HG03558 (cell line): Measurements from ENCODE around the gene WWC1.

ENCODE experiments used
- ATAC-seq: cut with Tn5 transposase; IDR thresholded peaks from one replicate; pipeline ENCODE4 v1.9.1; 2021; ENCODE audit warnings: moderate number of reproducible peaks; ENCODE audit not compliant: unreplicated experiment; ENCODE audit errors: extremely low read depth

The WWC1 gene

DNA sequence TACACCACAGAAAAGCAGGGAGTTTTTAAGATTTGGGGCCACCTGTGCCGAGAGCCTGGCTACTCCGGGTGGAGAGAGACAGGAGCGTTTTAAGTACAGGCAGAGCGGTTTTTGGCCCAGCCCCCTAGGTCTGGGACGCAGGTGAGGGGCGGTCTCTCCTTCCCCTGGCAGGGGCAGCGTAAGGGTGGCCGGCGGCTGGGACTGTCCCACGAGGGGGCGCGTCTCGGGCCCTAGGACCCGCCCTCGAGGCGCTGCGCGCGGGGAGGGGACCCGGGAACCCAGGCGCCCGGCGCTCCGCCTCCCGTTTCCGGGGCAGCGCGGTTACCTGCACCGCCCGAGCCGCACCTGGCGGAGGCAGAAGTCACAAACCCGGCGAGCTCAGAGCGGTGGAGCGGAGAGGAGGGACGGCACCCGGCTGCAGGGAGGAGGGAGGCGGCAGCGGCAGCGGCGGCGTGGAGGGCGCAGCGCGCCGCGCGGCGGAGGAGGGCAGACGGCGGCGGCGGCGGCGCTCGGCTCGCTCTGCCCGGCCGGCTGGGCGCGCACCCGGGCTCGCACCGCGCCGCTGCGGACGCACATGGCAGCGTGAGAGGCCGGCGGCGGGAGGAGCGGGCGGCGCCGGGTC is at the start of gene WWC1:
TSS of gene WWC1 (plus strand) at position 304 of the 622 bp plus-strand sequence. CDS start 508 bp downstream, outside the sequence.
- ATAC-seq: peak; percentile 54

DNA sequence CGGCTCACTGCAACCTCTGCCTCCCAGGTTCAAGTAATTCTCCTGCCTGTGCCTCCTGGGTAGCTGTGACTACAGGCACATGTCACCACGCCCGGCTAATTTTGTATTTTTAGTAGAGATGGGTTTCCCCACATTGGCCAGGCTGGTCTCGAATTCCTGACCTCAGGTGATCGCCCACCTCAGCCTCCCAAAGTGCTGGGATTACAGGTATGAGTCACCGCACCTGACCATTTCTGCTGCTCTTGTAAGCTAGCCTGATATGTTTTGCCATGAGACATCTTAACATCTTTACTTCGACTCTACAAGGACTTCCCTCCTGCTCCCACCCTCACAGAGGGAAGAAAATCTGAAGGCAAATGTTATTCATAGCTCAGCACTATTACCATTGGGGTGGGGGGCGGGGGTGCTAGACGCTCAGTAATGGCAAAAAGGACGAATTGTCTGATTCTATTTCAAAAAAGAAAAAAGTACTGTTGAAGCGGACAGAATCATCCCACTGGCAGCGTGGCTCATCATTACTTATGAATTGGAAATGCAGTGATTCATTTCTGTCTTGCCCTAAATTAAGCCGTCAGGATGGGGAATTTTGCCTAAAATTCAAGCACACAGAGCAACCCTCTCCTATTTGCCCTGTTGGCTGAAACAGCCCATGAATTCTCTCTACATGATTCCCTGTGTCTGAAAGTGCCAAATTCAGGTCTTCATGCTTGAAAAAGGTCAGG is 46.4 kb upstream of the WWC1 start:
- no peak for ATAC-seq

- no peak for ATAC-seq
Observed at GRCh38 chr5:168249923-168250322, 41.5 kb upstream of the WWC1 start.

GRCh38 chr5:168251259-168251658 is 40.2 kb upstream of the WWC1 start:
- ATAC-seq: no peak

DNA sequence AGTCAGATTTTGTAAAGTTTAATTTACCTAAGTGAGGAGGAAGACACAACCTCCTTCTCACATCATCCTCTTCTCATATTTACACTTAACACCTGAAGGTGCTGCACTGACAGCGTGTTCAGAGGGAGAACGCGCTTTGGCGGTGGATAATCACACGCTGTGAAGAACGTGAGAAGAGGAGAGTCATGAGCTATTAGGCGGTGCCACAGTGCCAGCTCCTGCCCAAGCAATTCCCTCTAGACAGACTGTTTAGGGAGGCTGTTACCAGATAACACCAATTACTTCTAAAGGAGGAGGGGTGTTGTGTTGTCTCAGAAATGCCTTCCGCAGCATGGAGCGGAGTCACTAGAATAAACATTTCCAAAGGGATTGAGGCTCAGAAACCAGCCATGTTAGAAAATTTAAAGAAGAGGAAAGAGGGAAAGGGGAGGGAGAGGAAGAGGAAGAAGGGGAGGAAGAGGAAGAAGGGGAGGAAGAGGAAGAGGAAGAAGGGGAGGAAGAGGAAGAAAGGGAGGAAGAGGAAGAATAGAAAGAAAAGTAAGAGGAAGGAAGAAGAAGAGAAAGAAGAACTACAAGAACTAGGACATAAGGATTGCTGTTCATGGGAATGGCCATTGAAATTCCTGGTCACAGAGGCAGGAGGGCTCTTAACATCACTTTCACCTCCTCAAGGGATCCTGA is 37.3 kb upstream of the WWC1 start:
- ATAC-seq: no peak

DNA sequence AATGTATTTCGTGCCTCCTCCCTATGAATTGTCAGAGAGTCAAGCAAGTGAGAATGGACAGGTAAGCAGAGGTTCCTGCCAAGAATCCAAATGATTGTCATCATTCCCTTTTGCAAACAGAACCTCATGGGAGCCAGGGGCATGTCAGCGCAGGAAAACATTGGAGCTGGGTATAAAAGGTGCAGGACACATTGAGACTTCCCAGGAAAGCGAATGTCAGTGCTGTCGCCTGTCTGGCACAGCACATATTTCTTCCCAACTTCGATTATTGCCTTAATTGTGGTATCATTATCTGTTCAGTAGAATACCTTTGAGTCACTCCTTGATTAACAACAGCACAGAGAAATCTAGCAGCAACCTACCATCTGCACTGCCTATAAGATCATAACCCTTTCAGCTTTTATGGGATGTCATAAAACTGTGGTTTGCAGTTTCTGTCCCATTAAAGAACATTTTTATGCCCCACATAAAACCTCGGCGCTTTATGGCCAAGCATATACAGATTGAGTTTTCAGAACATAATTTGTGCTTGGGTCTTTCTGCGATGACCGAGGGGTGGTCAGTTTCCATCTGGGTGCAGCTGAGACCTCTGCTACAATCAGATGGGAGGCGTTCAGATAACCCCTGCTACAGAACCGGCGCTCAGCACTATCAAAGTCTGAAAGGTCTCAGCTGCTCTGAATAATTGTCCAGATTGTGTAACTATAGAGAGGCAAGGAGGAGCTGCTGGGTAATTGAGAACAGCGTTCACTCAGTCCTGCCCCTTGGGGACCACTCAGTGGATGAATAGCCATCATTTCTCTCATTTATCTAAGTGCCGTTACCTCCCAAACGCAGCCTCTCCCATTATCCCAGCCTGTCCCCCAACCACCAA is 30.9 kb upstream of the WWC1 start:
- no peak for ATAC-seq

DNA sequence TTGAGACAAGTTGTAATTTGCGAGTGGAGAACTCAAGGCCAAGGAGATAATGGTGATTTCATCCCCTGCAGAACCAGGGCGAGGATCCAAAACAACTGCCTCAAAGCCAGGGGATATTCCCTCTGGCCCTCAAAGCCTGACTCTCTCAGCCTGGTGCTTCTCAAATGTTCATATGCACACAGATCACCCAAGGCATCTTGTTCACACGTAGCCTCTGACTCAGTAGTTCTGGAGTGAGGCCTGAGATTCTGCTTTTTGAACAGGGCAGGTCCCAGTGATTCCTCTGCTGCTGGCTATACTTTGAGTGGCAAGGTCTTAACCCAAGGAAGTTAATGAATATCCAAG is 30.2 kb upstream of the WWC1 start:
- ATAC-seq: no peak

- ATAC-seq: no peak
Observed at GRCh38 chr5:168262042-168262743, 29.3 kb upstream of the WWC1 start.

DNA sequence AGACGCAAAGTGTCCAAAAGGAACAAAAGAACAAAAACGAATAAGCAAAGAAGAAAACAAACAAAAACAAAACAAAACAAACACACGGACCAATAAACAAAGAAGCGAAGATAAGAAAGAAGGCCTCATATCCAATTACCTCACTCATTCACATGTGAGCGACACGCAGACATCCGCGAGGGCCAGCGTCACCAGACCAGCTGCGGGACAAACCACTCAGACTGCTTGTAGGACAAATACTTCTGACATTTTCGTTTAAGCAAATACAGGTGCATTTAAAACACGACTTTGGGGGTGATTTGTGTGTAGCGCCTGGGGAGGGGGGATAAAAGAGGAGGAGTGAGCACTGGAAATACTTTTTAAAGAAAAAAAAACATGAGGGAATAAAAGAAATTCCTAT is 28.3 kb upstream of the WWC1 start:
- ATAC-seq: no peak

DNA sequence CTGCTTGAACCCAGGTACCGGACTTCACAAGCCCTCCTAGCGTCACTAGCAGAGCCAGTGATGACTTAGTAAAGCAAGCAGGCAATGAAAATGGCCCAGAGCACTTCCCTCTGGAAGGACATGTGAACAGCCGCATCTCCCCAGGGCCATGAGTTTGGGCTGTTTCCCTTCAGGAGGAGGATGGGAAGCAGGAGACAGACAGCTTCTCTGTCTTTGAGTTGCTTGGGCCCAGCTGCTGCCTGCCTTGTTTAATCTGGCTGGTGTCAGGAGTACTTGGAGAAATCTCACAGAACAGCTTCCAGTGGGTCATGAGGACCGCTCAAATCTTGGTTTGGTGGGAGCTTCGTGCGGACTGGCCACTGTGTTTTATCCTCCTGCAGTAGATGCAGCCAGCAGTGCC is 25.4 kb upstream of the WWC1 start:
- ATAC-seq: no peak

DNA sequence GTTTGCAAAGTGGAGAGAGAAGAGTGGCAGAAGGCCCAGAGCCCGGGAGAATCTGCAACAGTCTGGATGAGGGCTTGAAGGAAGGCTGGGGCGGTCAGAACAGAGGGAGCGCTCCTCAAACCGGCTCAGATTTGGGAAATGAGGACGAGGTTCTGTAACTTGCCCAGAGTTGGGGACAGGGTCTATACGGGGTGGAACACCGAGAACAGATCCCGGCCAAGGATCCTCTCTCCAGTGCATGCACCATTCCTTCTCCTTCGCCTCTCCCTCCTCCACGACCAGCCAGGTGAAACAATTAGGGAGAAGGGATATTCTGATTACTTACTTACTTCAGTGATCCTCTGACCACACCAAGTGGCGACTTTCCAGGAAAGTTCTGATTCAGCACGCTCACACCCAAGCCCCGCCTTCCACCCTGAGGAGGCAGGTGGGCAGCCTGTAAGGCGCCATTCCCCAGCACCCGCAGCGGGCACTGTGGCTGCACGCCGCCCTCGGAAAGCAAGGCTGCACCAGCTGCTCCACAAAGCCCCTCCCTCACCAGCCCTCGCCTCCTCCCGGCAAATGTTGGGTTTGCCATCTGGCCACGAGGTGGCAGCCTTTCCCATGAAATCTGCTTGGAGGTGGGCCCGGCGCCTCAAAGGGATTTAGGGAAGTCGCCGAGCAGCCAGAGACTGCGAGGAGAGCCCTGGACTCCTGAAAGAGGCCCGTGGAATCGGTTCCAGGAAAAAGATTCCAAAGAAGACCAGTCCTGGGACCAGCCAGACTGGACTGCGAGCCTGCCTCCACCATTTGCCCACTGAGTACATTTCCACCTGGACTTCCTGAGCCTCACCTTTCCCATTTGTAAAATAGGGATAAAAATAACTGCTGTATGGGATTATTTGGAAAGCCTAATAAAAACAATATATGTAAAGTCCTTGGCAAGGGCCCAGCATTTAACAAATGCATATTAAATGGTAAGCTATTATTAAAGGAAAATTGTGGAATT is 22.2 kb upstream of the WWC1 start:
- peak; percentile 73 for ATAC-seq

GRCh38 chr5:168269937-168270330 is 21.5 kb upstream of the WWC1 start:
- ATAC-seq: no peak

DNA sequence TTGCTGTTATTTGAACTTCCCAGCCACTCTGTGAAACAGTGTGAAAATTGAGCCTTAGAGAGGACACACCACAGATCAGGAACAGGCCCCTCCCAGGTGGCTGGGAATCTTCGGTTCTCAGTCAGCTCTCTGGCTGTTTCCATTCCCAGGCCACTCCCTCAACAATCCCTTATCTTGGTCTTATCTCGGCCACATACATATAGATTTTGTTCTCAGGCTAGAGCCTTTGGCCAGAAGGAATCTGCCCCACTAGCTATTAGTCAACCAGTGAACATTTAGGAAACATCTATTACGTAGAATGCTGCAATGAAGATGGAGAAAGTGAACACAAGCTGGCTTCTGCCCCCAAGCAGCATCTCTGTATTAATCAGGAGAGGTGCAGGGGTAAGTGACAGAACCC is 21.0 kb upstream of the WWC1 start:
- no peak for ATAC-seq

- no peak for ATAC-seq
Observed at GRCh38 chr5:168273056-168273980, 18.1 kb upstream of the WWC1 start.

- no peak for ATAC-seq
Observed at GRCh38 chr5:168274406-168274805, 17.0 kb upstream of the WWC1 start.

- ATAC-seq: no peak
Observed at GRCh38 chr5:168275940-168276339, 15.5 kb upstream of the WWC1 start.

GRCh38 chr5:168282120-168282519 is 9.3 kb upstream of the WWC1 start:
- ATAC-seq: no peak

- ATAC-seq: no peak
Observed at GRCh38 chr5:168284809-168285208, 6.6 kb upstream of the WWC1 start.
